ENCODE measurements around the gene KCNQ1. TPM values are rescaled to one million over a fixed set of nuclear protein-coding genes. Genes with fewer than 3 reads are reported as not detected.

The KCNQ1 gene
- polyA plus RNA-seq, 1 of the 3 experiments (the other 2 are of a cell fraction), result 0.05 TPM

DNA sequence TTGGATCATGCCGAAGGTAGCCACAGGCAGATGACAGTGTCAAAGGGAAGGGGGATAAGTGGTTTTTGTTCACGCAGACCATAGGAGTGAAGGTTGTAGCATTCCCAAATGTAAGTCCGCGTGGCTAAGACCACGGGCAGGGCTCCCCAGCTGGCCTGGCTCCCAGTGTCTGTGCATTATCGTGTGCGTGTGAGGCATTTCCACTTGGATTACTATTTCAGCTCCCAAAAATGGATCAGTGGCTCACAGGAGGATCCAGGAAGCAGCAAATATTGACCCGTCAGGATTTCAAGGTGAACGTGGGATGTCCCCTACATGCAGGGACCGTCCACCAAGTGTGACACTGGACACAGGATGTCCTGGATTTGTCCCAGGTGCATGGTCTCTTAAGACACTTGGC, 430.2 kb downstream of the KCNQ1 start:
- H3K9ac ChIP-seq, result no peak overlapping the region
- H3K36me3 ChIP-seq (replicated peaks in 1 of 2; ENCODE audit: control insufficient read depth in 1 of 2, insufficient read depth in 2 of 2, low read length in 1 of 2), result no peaks in the 10 kb centered on the region
- no peaks in the 10 kb centered on the region for H3F3A ChIP-seq (replicated peaks; ENCODE audit: insufficient read depth)
- TF ChIP-seq, protein P1, sequence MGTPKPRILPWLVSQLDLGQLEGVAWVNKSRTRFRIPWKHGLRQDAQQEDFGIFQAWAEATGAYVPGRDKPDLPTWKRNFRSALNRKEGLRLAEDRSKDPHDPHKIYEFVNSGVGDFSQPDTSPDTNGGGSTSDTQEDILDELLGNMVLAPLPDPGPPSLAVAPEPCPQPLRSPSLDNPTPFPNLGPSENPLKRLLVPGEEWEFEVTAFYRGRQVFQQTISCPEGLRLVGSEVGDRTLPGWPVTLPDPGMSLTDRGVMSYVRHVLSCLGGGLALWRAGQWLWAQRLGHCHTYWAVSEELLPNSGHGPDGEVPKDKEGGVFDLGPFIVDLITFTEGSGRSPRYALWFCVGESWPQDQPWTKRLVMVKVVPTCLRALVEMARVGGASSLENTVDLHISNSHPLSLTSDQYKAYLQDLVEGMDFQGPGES (IDR thresholded peaks at IDR 0.05; ENCODE audit: low read depth, low read length), result no peak
- TF ChIP-seq TEAD4 (IDR thresholded peaks at IDR 0.05; ENCODE audit: borderline replicate concordance, insufficient read depth) (no peak), FOXJ3 (CRISPR knock-in tag; IDR thresholded peaks at IDR 0.05) (no peak), YY1 (IDR thresholded peaks at IDR 0.05; ENCODE audit: low read depth) (no peak)
- WGBS (ENCODE audit: low lambda C conversion rate), result 59% methylated on average over 10 of the region's 10 CpGs
- H2AFZ ChIP-seq (ENCODE audit: low read depth), result no peak overlapping the region
- H3K27me3 ChIP-seq (ENCODE audit: insufficient read depth), result no peaks in the 10 kb centered on the region
- H4K20me1 ChIP-seq (ENCODE audit: insufficient read depth), result no peaks in the 10 kb centered on the region
- no peak overlapping the region for H3K27ac ChIP-seq (ENCODE audit: low read depth in 2 of 2, low read length in 1 of 2)
- no peaks in the 10 kb centered on the region for H3K9me3 ChIP-seq
- peaks cover 0 to 4% of the 10 kb centered on the region in 2 experiments; a peak in 1 of 4 replicates for H3K4me1 ChIP-seq (ENCODE audit: control insufficient read depth in 1 of 2, insufficient read depth in 2 of 2, low read depth in 1 of 2, low read length in 1 of 2)
- H3K4me2 ChIP-seq, result no peak overlapping the region
- H3K9me2 ChIP-seq, result no peaks in the 10 kb centered on the region
- DNase-seq, result no peak
- H3K4me3 ChIP-seq (ENCODE audit: low read depth in 2 of 2, low read length in 1 of 2), result no peak overlapping the region
- H3K79me2 ChIP-seq (ENCODE audit: insufficient read depth), result no peaks in the 10 kb centered on the region
- ChIA-PET POLR2A (no interaction called here), CTCF (interaction anchor here (0.6 to 1.7 kb wide), 3 partner anchors 9 to 426 kb away, joined by 3 to 6 read pairs (median 3); no protein-coding TSS in a partner anchor)

DNA sequence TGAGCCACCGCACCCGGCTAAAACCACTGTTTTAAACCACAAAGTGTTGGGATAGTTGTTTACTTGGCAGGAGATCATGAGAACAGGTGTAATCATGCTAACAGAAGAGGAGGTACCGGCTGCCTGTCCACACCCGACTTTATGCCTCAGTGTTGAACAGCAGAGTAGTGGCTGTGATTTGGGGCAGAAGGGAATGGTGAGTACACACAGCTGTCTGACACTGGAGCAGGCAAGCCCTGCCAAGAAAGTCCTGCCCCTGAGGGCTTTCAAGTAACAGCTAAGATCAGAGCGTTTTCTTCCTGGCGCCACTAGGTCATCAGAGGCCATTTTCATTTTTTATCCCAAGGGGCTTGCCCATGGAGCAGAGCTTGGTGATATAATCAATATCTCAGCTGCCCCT, 432.7 kb downstream of the KCNQ1 start:
- H3K9me2 ChIP-seq, result no peaks in the 10 kb centered on the region
- ChIA-PET POLR2A (no interaction called here), CTCF (interaction anchor here (1.0 to 4.4 kb wide), 3 partner anchors 14 to 345 kb away, joined by 3 to 23 read pairs (median 3); no protein-coding TSS in a partner anchor)
- no peaks in the 10 kb centered on the region for H3K36me3 ChIP-seq (replicated peaks in 1 of 2; ENCODE audit: control insufficient read depth in 1 of 2, insufficient read depth in 2 of 2, low read length in 1 of 2)
- H3K4me2 ChIP-seq, result no peak overlapping the region
- 79% methylated on average over 6 of the region's 6 CpGs for WGBS (ENCODE audit: low lambda C conversion rate)
- no peak for DNase-seq
- no peaks in the 10 kb centered on the region for H3F3A ChIP-seq (replicated peaks; ENCODE audit: insufficient read depth)
- H3K27me3 ChIP-seq (ENCODE audit: insufficient read depth), result no peaks in the 10 kb centered on the region
- no peaks in the 10 kb centered on the region for H3K79me2 ChIP-seq (ENCODE audit: insufficient read depth)
- no peak overlapping the region for H3K9ac ChIP-seq
- no peak overlapping the region for H2AFZ ChIP-seq (ENCODE audit: low read depth)
- H4K20me1 ChIP-seq (ENCODE audit: insufficient read depth), result no peaks in the 10 kb centered on the region
- no peak for TF ChIP-seq TEAD4 (IDR thresholded peaks at IDR 0.05; ENCODE audit: borderline replicate concordance, insufficient read depth)
- TF ChIP-seq RAD21 (IDR thresholded peaks at IDR 0.05; ENCODE audit: low read length), result no peak
- TF ChIP-seq JUND (IDR thresholded peaks at IDR 0.05), result no peak
- TF ChIP-seq, protein P2, sequence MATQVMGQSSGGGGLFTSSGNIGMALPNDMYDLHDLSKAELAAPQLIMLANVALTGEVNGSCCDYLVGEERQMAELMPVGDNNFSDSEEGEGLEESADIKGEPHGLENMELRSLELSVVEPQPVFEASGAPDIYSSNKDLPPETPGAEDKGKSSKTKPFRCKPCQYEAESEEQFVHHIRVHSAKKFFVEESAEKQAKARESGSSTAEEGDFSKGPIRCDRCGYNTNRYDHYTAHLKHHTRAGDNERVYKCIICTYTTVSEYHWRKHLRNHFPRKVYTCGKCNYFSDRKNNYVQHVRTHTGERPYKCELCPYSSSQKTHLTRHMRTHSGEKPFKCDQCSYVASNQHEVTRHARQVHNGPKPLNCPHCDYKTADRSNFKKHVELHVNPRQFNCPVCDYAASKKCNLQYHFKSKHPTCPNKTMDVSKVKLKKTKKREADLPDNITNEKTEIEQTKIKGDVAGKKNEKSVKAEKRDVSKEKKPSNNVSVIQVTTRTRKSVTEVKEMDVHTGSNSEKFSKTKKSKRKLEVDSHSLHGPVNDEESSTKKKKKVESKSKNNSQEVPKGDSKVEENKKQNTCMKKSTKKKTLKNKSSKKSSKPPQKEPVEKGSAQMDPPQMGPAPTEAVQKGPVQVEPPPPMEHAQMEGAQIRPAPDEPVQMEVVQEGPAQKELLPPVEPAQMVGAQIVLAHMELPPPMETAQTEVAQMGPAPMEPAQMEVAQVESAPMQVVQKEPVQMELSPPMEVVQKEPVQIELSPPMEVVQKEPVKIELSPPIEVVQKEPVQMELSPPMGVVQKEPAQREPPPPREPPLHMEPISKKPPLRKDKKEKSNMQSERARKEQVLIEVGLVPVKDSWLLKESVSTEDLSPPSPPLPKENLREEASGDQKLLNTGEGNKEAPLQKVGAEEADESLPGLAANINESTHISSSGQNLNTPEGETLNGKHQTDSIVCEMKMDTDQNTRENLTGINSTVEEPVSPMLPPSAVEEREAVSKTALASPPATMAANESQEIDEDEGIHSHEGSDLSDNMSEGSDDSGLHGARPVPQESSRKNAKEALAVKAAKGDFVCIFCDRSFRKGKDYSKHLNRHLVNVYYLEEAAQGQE (IDR thresholded peaks at IDR 0.05; ENCODE audit: low read depth, low read length), result no peak
- no peak for TF ChIP-seq NFIC (IDR thresholded peaks at IDR 0.05; ENCODE audit: borderline replicate concordance)
- TF ChIP-seq POLR2AphosphoS5 (IDR thresholded peaks at IDR 0.05; ENCODE audit: low read depth, low read length), result no peak
- no peak for TF ChIP-seq RFX5 (IDR thresholded peaks at IDR 0.05; ENCODE audit: low read length)
- TF ChIP-seq, protein P3, sequence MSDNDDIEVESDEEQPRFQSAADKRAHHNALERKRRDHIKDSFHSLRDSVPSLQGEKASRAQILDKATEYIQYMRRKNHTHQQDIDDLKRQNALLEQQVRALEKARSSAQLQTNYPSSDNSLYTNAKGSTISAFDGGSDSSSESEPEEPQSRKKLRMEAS (IDR thresholded peaks at IDR 0.05; ENCODE audit: low read depth), result no peak
- H3K4me1 ChIP-seq (ENCODE audit: control insufficient read depth in 1 of 2, insufficient read depth in 2 of 2, low read depth in 1 of 2, low read length in 1 of 2), result peaks cover 0 to 19% of the 10 kb centered on the region in 2 experiments; a peak in 1 of 4 replicates
- H3K27ac ChIP-seq (ENCODE audit: low read depth in 2 of 2, low read length in 1 of 2), result no peak overlapping the region
- H3K9me3 ChIP-seq, result no peaks in the 10 kb centered on the region
- H3K4me3 ChIP-seq (ENCODE audit: low read depth in 2 of 2, low read length in 1 of 2), result no peak overlapping the region

Data from SK-N-SH (cell line).